Breast epithelium (tissue), 3 donors: ENCODE results near the gene ZNF79.

Experiments
- POLR2A ChIP-seq: fragments of 450-650 bp; IDR thresholded peaks from one replicate; pipeline ENCODE4 v1.6.1; 2016; ENCODE audit warnings: antibody characterized with exemption, mild to moderate bottlenecking, moderate library complexity
- TF ChIP-seq, protein P1 (sequence below), 3 donors: fragments of 450-650 bp; IDR thresholded peaks; one replicate each; pipeline ENCODE4 v1.5.1; 2016 to 2017; ENCODE audit warnings: antibody characterized with exemption in 3 of 3, mild to moderate bottlenecking in 3 of 3, moderate library complexity in 3 of 3

DNA sequence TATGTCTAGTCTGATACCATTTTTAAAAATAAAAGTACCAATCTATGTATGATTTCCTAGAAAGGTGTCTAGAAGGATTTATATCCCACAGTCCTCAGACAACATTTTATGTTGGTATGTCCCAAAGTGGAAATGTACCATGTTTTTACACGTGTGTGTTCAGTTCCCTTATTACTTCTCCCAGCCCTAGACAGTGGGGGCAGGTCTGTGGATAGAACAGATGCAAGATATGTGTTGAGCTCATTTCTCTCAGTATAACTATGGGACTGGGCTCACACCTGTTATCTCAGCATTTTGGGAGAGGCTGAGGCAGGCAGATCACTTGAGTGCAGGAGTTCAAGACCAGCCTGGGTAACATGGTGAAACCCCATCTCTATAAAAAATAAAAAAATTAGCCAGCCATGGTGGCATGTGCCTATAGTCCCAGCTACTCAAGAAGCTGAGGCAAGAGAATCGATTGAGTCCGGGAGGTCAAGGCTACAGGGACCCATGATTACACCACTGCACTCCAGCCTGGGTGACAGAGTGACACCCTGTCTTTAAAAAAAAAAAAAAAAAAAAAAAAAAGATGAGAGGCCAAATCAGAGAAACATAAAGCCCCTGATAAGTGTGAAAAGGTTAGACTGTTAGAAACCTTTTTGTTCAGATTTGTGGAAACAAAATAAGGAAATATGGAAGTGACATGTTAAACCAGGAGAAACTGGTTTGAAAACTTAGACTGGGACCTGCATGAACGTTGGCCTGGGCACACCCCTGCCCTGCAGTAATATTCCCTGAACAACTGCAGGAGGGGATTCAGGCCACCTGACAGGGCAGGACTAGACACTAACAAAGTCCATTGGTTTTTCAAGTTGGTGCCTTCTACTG, 34.6 kb upstream of the ZNF79 start:
- no peak for TF ChIP-seq POLR2A
- TF ChIP-seq, protein P1, sequence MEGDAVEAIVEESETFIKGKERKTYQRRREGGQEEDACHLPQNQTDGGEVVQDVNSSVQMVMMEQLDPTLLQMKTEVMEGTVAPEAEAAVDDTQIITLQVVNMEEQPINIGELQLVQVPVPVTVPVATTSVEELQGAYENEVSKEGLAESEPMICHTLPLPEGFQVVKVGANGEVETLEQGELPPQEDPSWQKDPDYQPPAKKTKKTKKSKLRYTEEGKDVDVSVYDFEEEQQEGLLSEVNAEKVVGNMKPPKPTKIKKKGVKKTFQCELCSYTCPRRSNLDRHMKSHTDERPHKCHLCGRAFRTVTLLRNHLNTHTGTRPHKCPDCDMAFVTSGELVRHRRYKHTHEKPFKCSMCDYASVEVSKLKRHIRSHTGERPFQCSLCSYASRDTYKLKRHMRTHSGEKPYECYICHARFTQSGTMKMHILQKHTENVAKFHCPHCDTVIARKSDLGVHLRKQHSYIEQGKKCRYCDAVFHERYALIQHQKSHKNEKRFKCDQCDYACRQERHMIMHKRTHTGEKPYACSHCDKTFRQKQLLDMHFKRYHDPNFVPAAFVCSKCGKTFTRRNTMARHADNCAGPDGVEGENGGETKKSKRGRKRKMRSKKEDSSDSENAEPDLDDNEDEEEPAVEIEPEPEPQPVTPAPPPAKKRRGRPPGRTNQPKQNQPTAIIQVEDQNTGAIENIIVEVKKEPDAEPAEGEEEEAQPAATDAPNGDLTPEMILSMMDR (IDR thresholded peaks at IDR 0.05): no peak
